Measurements from ENCODE around the gene LIMS2.

The LIMS2 gene

GRCh38 chr2:127648321-127648720, 27.0 kb downstream of the LIMS2 start:
- no peak for DNase-seq (ENCODE audit: low read depth)
- no peak overlapping the region for H3K4me3 ChIP-seq (ENCODE audit: control insufficient read depth, low read depth, low read length)
- no peak for TF ChIP-seq CTCF (conservative IDR thresholded peaks at IDR 0.05; ENCODE audit: control insufficient read depth, insufficient read depth, low read depth, low read length)

GRCh38 chr2:127647242-127648190, 27.8 kb downstream of the LIMS2 start:
- no peak for DNase-seq (ENCODE audit: low read depth)
- no peak for TF ChIP-seq CTCF (conservative IDR thresholded peaks at IDR 0.05; ENCODE audit: control insufficient read depth, insufficient read depth, low read depth, low read length)
- H3K4me3 ChIP-seq (ENCODE audit: control insufficient read depth, low read depth, low read length): no peak overlapping the region

GRCh38 chr2:127646487-127647241, 28.7 kb downstream of the LIMS2 start:
- no peak for DNase-seq (ENCODE audit: low read depth)
- no peak overlapping the region for H3K4me3 ChIP-seq (ENCODE audit: control insufficient read depth, low read depth, low read length)

GRCh38 chr2:127645395-127646291, 29.7 kb downstream of the LIMS2 start, which contains the start of gene GPR17:
Gene GPR17, plus strand, starts transcription at chr2:127646153. Its CDS starts 4,583 bp downstream, at chr2:127650736.
- no peak for DNase-seq (ENCODE audit: low read depth)
- H3K4me3 ChIP-seq (ENCODE audit: control insufficient read depth, low read depth, low read length): no peak within 1 kb of the TSS
- TF ChIP-seq CTCF (conservative IDR thresholded peaks at IDR 0.05; ENCODE audit: control insufficient read depth, insufficient read depth, low read depth, low read length): no peak

More at GRCh38 chr2:127646487-127647241, 28.7 kb downstream of the LIMS2 start:
- TF ChIP-seq CTCF (conservative IDR thresholded peaks at IDR 0.05; ENCODE audit: control insufficient read depth, insufficient read depth, low read depth, low read length): no peak

GRCh38 chr2:127645026-127645394, 30.3 kb downstream of the LIMS2 start:
- TF ChIP-seq CTCF (conservative IDR thresholded peaks at IDR 0.05; ENCODE audit: control insufficient read depth, insufficient read depth, low read depth, low read length): no peak
- DNase-seq (ENCODE audit: low read depth): no peak
- no peak overlapping the region for H3K4me3 ChIP-seq (ENCODE audit: control insufficient read depth, low read depth, low read length)
